Trophoblast cell (in vitro differentiated cells and primary cell): ENCODE measurements around the gene IL16.
"Not testable (repeated sequence)": the region's sequence is repeated elsewhere in the genome, so short reads cannot be mapped to it uniquely, and the experiment has no call there.

Source experiments
- DNase-seq, 2 donors: peaks; one replicate each; pipeline ENCODE4 v3.0.0-alpha.2; 2016
- H2AFZ ChIP-seq: 2 replicates; pipeline ENCODE4 v1.6.1; 2013; ENCODE audit warnings: low read length, moderate library complexity, mild to moderate bottlenecking; ENCODE audit not compliant: insufficient read depth, poor library complexity
- H2AK5ac ChIP-seq: 2 replicates; pipeline ENCODE4 v1.6.1; 2013; ENCODE audit warnings: mild to moderate bottlenecking, low read length
- H2BK120ac ChIP-seq: 2 replicates; pipeline ENCODE4 v1.6.1; 2013; ENCODE audit warnings: low read length, mild to moderate bottlenecking, moderate library complexity; ENCODE audit not compliant: insufficient read depth, poor library complexity
- H2BK12ac ChIP-seq: 2 replicates; pipeline ENCODE4 v1.6.1; 2013; ENCODE audit warnings: mild to moderate bottlenecking, low read length, moderate library complexity
- H2BK5ac ChIP-seq: 2 replicates; pipeline ENCODE4 v1.6.1; 2013; ENCODE audit warnings: low read length, low read depth, moderate library complexity, mild to moderate bottlenecking; ENCODE audit not compliant: poor library complexity
- H3K14ac ChIP-seq: 2 replicates; pipeline ENCODE4 v1.6.1; 2013; ENCODE audit warnings: mild to moderate bottlenecking, low read length
- H3K18ac ChIP-seq: 2 replicates; pipeline ENCODE4 v1.6.1; 2013; ENCODE audit warnings: mild to moderate bottlenecking, low read length
- H3K23ac ChIP-seq: 2 replicates; pipeline ENCODE4 v1.6.1; 2013; ENCODE audit warnings: low read length
- H3K27ac ChIP-seq: 2 replicates; pipeline ENCODE4 v1.5.1; 2013; ENCODE audit warnings: low read depth, mild to moderate bottlenecking, inconsistent platforms, low read length, moderate library complexity
- H3K27me3 ChIP-seq: 2 replicates; pipeline ENCODE4 v1.6.1; 2013; ENCODE audit warnings: inconsistent platforms, mild to moderate bottlenecking, low read length, moderate library complexity; ENCODE audit not compliant: insufficient read depth
- H3K36me3 ChIP-seq, 2 experiments: 1 replicate in 1 of 2; 2 replicates in 1 of 2; pipeline ENCODE4 v1.6.1; 2013; ENCODE audit warnings: low read length in 2 of 2, mild to moderate bottlenecking in 2 of 2, moderate library complexity in 1 of 2; ENCODE audit not compliant: insufficient read depth in 2 of 2, control insufficient read depth in 1 of 2
- H3K4ac ChIP-seq: 2 replicates; pipeline ENCODE4 v1.6.1; 2013; ENCODE audit warnings: low read depth, mild to moderate bottlenecking, low read length, moderate library complexity
- H3K4me1 ChIP-seq, 2 experiments: 1 replicate in 1 of 2; 2 replicates in 1 of 2; pipeline ENCODE4 v1.6.1; 2013; ENCODE audit warnings: low read length in 2 of 2, mild to moderate bottlenecking in 2 of 2, moderate library complexity in 1 of 2; ENCODE audit not compliant: insufficient read depth in 2 of 2, control insufficient read depth in 1 of 2
- H3K4me2 ChIP-seq: 2 replicates; pipeline ENCODE4 v1.6.1; 2013; ENCODE audit warnings: inconsistent platforms, mild to moderate bottlenecking, low read length, moderate library complexity
- H3K4me3 ChIP-seq: 2 replicates; pipeline ENCODE4 v1.5.1; 2013; ENCODE audit warnings: mild to moderate bottlenecking, low read depth, low read length, inconsistent platforms
- H3K79me1 ChIP-seq: one replicate; pipeline ENCODE4 v1.6.1; 2013; ENCODE audit warnings: low read length
- H3K79me2 ChIP-seq: 2 replicates; pipeline ENCODE4 v1.6.1; 2013; ENCODE audit warnings: low read length, mild to moderate bottlenecking; ENCODE audit not compliant: control insufficient read depth, insufficient read depth, poor library complexity
- H3K9ac ChIP-seq: 2 replicates; pipeline ENCODE4 v1.6.1; 2013; ENCODE audit warnings: mild to moderate bottlenecking, low read length
- H3K9me3 ChIP-seq: 2 replicates; pipeline ENCODE4 v1.6.1; 2013; ENCODE audit warnings: low read depth, mild to moderate bottlenecking, control low read depth, inconsistent platforms, low read length; ENCODE audit not compliant: insufficient read depth
- H4K12ac ChIP-seq: 2 replicates; pipeline ENCODE4 v1.6.1; 2013; ENCODE audit warnings: low read depth, mild to moderate bottlenecking, low read length, moderate library complexity
- H4K8ac ChIP-seq: 2 replicates; pipeline ENCODE4 v1.6.1; 2013; ENCODE audit warnings: low read depth, mild to moderate bottlenecking, low read length, moderate library complexity
- H4K91ac ChIP-seq: one replicate; pipeline ENCODE4 v1.6.1; 2013; ENCODE audit warnings: low read depth, mild to moderate bottlenecking, low read length, moderate library complexity
- WGBS: extraction: QIAGEN DNeasy Blood & Tissue Kit; methylation state at CpG from one replicate; pipeline ENCODE4 v1.1.7; 2013; ENCODE audit warnings: missing lambda C conversion rate; ENCODE audit not compliant: insufficient read length, insufficient coverage; ENCODE audit errors: extremely low coverage; 5-methylcytosine and 5-hydroxymethylcytosine counted together

Gene IL16

DNA sequence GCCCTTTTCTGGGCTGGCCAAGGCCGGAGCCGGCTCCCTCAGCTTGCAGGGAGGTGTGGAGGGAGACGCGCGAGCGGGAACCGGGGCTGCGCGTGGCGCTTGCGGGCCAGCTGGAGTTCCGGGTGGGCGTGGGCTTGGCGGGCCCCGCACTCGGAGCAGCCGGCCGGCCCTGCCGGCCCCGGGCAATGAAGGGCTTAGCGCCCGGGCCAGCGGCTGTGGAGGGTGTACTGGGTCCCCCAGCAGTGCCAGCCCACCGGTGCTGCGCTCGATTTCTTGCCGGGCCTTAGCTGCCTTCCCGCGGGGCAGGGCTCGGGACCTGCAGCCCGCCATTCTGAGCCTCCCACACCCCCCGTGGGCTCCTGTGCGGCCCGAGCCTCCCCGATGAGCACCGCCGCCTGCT lies 38.1 kb upstream of the IL16 start:
- H3K27ac ChIP-seq, H2BK12ac ChIP-seq, H4K8ac ChIP-seq, H3K79me1 ChIP-seq, H3K9me3 ChIP-seq, H2BK5ac ChIP-seq, H2AK5ac ChIP-seq, H3K4me3 ChIP-seq, H4K12ac ChIP-seq, H3K14ac ChIP-seq, H3K4me2 ChIP-seq, H3K4me1 ChIP-seq, H4K91ac ChIP-seq, H3K27me3 ChIP-seq, H3K18ac ChIP-seq, H3K23ac ChIP-seq, DNase-seq, H2BK120ac ChIP-seq, H3K36me3 ChIP-seq, H3K4ac ChIP-seq, H3K79me2 ChIP-seq, H3K9ac ChIP-seq, H2AFZ ChIP-seq: not testable (repeated sequence)
- WGBS, result no CpG with 5 or more reads among the region's 37 CpGs

DNA sequence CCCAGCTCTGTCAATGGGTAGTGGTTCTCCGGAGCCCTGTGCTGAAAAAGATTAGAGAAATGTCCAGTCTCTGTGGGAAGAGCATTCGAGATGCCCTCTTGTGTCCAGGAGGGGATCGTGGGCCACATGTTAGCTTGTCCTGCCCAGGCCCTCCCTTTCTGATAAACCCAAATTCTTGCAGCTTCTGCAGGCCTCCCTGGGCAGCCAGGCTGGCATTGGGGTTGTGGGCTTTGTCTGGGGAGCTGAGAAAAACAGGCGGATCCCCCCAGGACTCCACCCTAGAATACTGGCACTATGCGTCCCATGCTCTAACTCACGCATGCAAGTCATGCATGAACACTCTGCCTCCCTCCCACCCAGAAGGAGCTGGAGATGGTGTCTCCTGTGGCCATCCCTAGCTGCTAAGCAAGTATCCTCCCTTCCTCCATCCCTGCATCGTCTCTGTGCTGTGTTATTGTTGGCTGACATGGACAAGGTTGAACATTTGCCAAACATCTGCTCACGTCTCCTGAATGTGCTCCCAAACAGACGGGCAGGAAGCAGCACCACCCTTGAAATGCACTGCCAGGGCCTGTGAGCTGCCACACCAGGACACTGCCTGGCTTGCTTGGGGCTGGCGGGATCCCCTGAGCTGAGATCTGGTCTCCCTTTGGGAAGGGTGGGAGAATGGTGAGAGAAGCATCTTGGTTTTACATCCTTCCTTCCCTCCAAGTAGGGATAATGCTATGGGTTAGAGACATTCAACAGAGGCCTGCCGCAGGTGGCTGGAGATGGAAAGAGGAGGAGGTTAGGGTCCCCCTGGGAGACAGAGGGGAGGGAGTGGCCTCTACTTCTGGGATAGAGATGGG lies 36.1 kb upstream of the IL16 start:
- no peaks in the 10 kb centered on the region for H3K9me3 ChIP-seq
- H3K79me1 ChIP-seq, result no peaks in the 10 kb centered on the region
- DNase-seq, result no peak
- H3K14ac ChIP-seq, result no peak overlapping the region
- no peaks in the 10 kb centered on the region for H3K36me3 ChIP-seq
- WGBS, result no CpG with 5 or more reads among the region's 11 CpGs
- H3K4me2 ChIP-seq, result no peak overlapping the region
- no peak overlapping the region for H3K9ac ChIP-seq
- no peak overlapping the region for H2BK120ac ChIP-seq
- no peak overlapping the region for H2BK5ac ChIP-seq
- no peaks in the 10 kb centered on the region for H3K79me2 ChIP-seq
- no peak overlapping the region for H3K4me3 ChIP-seq
- H2AK5ac ChIP-seq, result no peak overlapping the region
- no peak overlapping the region for H3K4ac ChIP-seq
- no peak overlapping the region for H2BK12ac ChIP-seq
- H3K23ac ChIP-seq, result no peak overlapping the region
- no peak overlapping the region for H2AFZ ChIP-seq
- H3K27ac ChIP-seq, result no peak overlapping the region
- H3K18ac ChIP-seq, result no peak overlapping the region
- H4K91ac ChIP-seq, result no peak overlapping the region
- no peaks in the 10 kb centered on the region for H3K4me1 ChIP-seq
- no peak overlapping the region for H4K8ac ChIP-seq
- H4K12ac ChIP-seq, result no peak overlapping the region
- H3K27me3 ChIP-seq, result no peaks in the 10 kb centered on the region

- Histone ChIP-seq H3K79me1 (no peaks in the 10 kb centered on the region), H4K91ac (no peak overlapping the region), H3K9ac (no peak overlapping the region), H4K8ac (no peak overlapping the region), H3K36me3 (no peaks in the 10 kb centered on the region), H3K23ac (no peak overlapping the region), H3K27ac (no peak overlapping the region), H2BK120ac (no peak overlapping the region), H2AK5ac (no peak overlapping the region), H2AFZ (no peak overlapping the region), H2BK12ac (no peak overlapping the region), H3K18ac (no peak overlapping the region), H3K9me3 (no peaks in the 10 kb centered on the region), H3K4me1 (no peaks in the 10 kb centered on the region), H3K14ac (no peak overlapping the region), H4K12ac (no peak overlapping the region), H3K4me3 (no peak overlapping the region), H3K79me2 (no peaks in the 10 kb centered on the region), H2BK5ac (no peak overlapping the region), H3K4ac (no peak overlapping the region), H3K27me3 (no peaks in the 10 kb centered on the region), H3K4me2 (no peak overlapping the region)
- WGBS, result no CpG with 5 or more reads among the region's 4 CpGs
- DNase-seq, result no peak
Measured at GRCh38 chr15:81161160-81161673, 35.5 kb upstream of the IL16 start.

DNA sequence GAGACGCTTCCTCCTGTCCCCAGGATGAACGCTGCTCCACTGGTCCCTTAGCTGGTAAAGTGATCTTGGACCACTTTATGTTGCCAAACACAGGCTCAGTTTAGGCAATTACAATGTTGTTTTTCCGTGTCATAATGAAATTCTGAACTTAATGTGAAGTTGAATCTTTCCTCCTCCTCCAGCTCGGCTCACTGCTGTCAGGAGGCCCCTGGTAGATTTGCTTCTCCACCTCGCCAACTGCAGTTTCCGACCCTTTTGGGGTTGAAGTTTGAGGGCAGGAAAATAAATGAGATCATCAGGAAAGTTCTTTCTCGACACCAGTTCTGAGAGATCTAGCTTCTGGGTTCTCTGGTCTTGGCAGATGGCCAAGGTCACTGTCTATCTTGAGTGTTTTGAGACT lies 34.8 kb upstream of the IL16 start:
- Histone ChIP-seq H2BK5ac (no peak overlapping the region), H3K79me2 (no peaks in the 10 kb centered on the region), H3K36me3 (no peaks in the 10 kb centered on the region), H3K23ac (no peak overlapping the region), H3K4me1 (no peaks in the 10 kb centered on the region), H4K8ac (no peak overlapping the region), H3K4me3 (no peak overlapping the region), H2AK5ac (no peak overlapping the region), H4K91ac (no peak overlapping the region), H4K12ac (no peak overlapping the region), H3K27me3 (no peaks in the 10 kb centered on the region), H3K18ac (no peak overlapping the region), H3K9ac (no peak overlapping the region), H2BK120ac (no peak overlapping the region), H3K4me2 (no peak overlapping the region), H3K9me3 (no peaks in the 10 kb centered on the region), H3K4ac (no peak overlapping the region), H3K79me1 (no peaks in the 10 kb centered on the region), H2AFZ (no peak overlapping the region), H3K27ac (no peak overlapping the region), H3K14ac (no peak overlapping the region), H2BK12ac (no peak overlapping the region)
- DNase-seq, result no peak
- no CpG with 5 or more reads among the region's 7 CpGs for WGBS
